ENCODE data around the gene SCUBE1.

The SCUBE1 gene

GRCh38 chr22:43267981-43268660 is 75.1 kb downstream of the SCUBE1 start:
- TF ChIP-seq CTCF (IDR thresholded peaks at IDR 0.05; ENCODE audit: extremely low read depth, insufficient read depth, missing control alignments) = no peak
- in situ Hi-C loops (cut with MboI; ENCODE audit: low pct_unique_long_range_greater_than_20kb, low sequenced_read_pairs, unreplicated experiment) = no loop called here
- no peak for DNase-seq (ENCODE audit: low spot score)

- in situ Hi-C loops (cut with MboI; ENCODE audit: low pct_unique_long_range_greater_than_20kb, low sequenced_read_pairs, unreplicated experiment) = no loop called here
- no peak for TF ChIP-seq CTCF (IDR thresholded peaks at IDR 0.05; ENCODE audit: extremely low read depth, insufficient read depth, missing control alignments)
- no peak for DNase-seq (ENCODE audit: low spot score)
These were observed 75.7 kb downstream of the SCUBE1 start for GRCh38 chr22:43267332-43267980.

- TF ChIP-seq CTCF (IDR thresholded peaks at IDR 0.05; ENCODE audit: extremely low read depth, insufficient read depth, missing control alignments) = no peak
- in situ Hi-C loops (cut with MboI; ENCODE audit: low pct_unique_long_range_greater_than_20kb, low sequenced_read_pairs, unreplicated experiment) = no loop called here
- no peak for DNase-seq (ENCODE audit: low spot score)
These were observed 77.1 kb downstream of the SCUBE1 start for GRCh38 chr22:43266076-43266475.

GRCh38 chr22:43263645-43264514 is 79.3 kb downstream of the SCUBE1 start:
- in situ Hi-C loops (cut with MboI; ENCODE audit: low pct_unique_long_range_greater_than_20kb, low sequenced_read_pairs, unreplicated experiment) = no loop called here
- DNase-seq (ENCODE audit: low spot score) = peak; percentile 89
- no peak for TF ChIP-seq CTCF (IDR thresholded peaks at IDR 0.05; ENCODE audit: extremely low read depth, insufficient read depth, missing control alignments)

GRCh38 chr22:43262990-43263644 is 80.1 kb downstream of the SCUBE1 start:
- in situ Hi-C loops (cut with MboI; ENCODE audit: low pct_unique_long_range_greater_than_20kb, low sequenced_read_pairs, unreplicated experiment) = no loop called here
- peak; percentile 48 for DNase-seq (ENCODE audit: low spot score)
- no peak for TF ChIP-seq CTCF (IDR thresholded peaks at IDR 0.05; ENCODE audit: extremely low read depth, insufficient read depth, missing control alignments)

All from GM13977 (cell line).